HG03064 (cell line): ENCODE data around the gene BCDIN3D.
"Not testable (repeated sequence)": the region's sequence is repeated elsewhere in the genome, so short reads cannot be mapped to it uniquely, and the experiment has no call there.

Experiments
- ATAC-seq: cut with Tn5 transposase; IDR thresholded peaks from one replicate; pipeline ENCODE4 v1.9.1; 2021; ENCODE audit warnings: low read depth; ENCODE audit not compliant: unreplicated experiment

The BCDIN3D gene

GRCh38 chr12:49878021-49878420, 35.1 kb upstream of the BCDIN3D start:
- no peak for ATAC-seq

GRCh38 chr12:49877066-49877465, 34.2 kb upstream of the BCDIN3D start:
- ATAC-seq = no peak

GRCh38 chr12:49876070-49876469, 33.2 kb upstream of the BCDIN3D start:
- ATAC-seq = no peak

- no peak for ATAC-seq
These were observed 32.3 kb upstream of the BCDIN3D start for GRCh38 chr12:49875115-49875720.

- no peak for ATAC-seq
These were observed 31.4 kb upstream of the BCDIN3D start for GRCh38 chr12:49874142-49874897.

- ATAC-seq = no peak
These were observed 30.5 kb upstream of the BCDIN3D start for GRCh38 chr12:49873361-49873934.

- no peak for ATAC-seq
These were observed 29.9 kb upstream of the BCDIN3D start for GRCh38 chr12:49872781-49873181.

- no peak for ATAC-seq
These were observed 29.5 kb upstream of the BCDIN3D start for GRCh38 chr12:49872381-49872780.

- ATAC-seq = not testable (repeated sequence)
These were observed 28.9 kb upstream of the BCDIN3D start for GRCh38 chr12:49871811-49872251.

GRCh38 chr12:49871263-49871561, 28.3 kb upstream of the BCDIN3D start:
- ATAC-seq = no peak

GRCh38 chr12:49870501-49871262, 27.8 kb upstream of the BCDIN3D start:
- ATAC-seq = no peak

GRCh38 chr12:49869816-49870500, 27.1 kb upstream of the BCDIN3D start:
- ATAC-seq = no peak

GRCh38 chr12:49868952-49869815, 26.3 kb upstream of the BCDIN3D start:
- ATAC-seq = no peak

GRCh38 chr12:49868449-49868848, 25.5 kb upstream of the BCDIN3D start:
- ATAC-seq = no peak

GRCh38 chr12:49867570-49868341, 24.9 kb upstream of the BCDIN3D start:
- no peak for ATAC-seq

GRCh38 chr12:49866859-49867569, 24.1 kb upstream of the BCDIN3D start:
- ATAC-seq = no peak

GRCh38 chr12:49865782-49866135, 22.9 kb upstream of the BCDIN3D start:
- no peak for ATAC-seq

- ATAC-seq = no peak
These were observed 22.3 kb upstream of the BCDIN3D start for GRCh38 chr12:49865109-49865781.
